B cell (primary cell): ENCODE data around the gene RGS7.

Experiments
- CTCF ChIP-seq: fragments of 200-600 bp; IDR thresholded peaks from one replicate; pipeline ENCODE4 v1.8.0; 2022; ENCODE audit warnings: antibody characterized with exemption, mild to moderate bottlenecking
- EZH2 ChIP-seq: IDR thresholded peaks from 2 replicates; pipeline ENCODE4 v1.6.1; 2012; ENCODE audit warnings: borderline replicate concordance, low read depth, mild to moderate bottlenecking, moderate library complexity, low read length; ENCODE audit not compliant: insufficient read depth, poor library complexity, severe bottlenecking

- TF ChIP-seq EZH2 (no peak), CTCF (no peak)
Measured at GRCh38 chr1:241355311-241356010, 1.5 kb downstream of the RGS7 start.
